ENCODE data around the gene TBC1D20.

GRCh38 chr20:437787-438486 lies 24.4 kb downstream of the TBC1D20 start:
- TF ChIP-seq, protein P1, sequence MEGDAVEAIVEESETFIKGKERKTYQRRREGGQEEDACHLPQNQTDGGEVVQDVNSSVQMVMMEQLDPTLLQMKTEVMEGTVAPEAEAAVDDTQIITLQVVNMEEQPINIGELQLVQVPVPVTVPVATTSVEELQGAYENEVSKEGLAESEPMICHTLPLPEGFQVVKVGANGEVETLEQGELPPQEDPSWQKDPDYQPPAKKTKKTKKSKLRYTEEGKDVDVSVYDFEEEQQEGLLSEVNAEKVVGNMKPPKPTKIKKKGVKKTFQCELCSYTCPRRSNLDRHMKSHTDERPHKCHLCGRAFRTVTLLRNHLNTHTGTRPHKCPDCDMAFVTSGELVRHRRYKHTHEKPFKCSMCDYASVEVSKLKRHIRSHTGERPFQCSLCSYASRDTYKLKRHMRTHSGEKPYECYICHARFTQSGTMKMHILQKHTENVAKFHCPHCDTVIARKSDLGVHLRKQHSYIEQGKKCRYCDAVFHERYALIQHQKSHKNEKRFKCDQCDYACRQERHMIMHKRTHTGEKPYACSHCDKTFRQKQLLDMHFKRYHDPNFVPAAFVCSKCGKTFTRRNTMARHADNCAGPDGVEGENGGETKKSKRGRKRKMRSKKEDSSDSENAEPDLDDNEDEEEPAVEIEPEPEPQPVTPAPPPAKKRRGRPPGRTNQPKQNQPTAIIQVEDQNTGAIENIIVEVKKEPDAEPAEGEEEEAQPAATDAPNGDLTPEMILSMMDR (conservative IDR thresholded peaks at IDR 0.05; ENCODE audit: low read depth, low read length), result no peak
- no peak for TF ChIP-seq EZH2phosphoT487 (IDR thresholded peaks at IDR 0.05; ENCODE audit: borderline replicate concordance, low read length)
- TF ChIP-seq EZH2 (IDR thresholded peaks at IDR 0.05; ENCODE audit: low read length, unreplicated experiment), result no peak
